PFSK-1 (cell line): ENCODE data around the gene TP53BP2.

Experiments used
- POLR2AphosphoS5 ChIP-seq: IDR thresholded peaks from 2 replicates; pipeline ENCODE4 v1.6.1; 2012; ENCODE audit warnings: low read depth, mild to moderate bottlenecking, control low read depth, low read length, moderate library complexity
- TAF1 ChIP-seq: IDR thresholded peaks from 2 replicates; pipeline ENCODE4 v1.6.1; 2012; ENCODE audit warnings: low read length, control low read depth, borderline replicate concordance; ENCODE audit not compliant: insufficient read depth
- TF ChIP-seq, protein P1 (sequence below), 2 experiments: IDR thresholded peaks; 2 replicates each; pipeline versions ENCODE4 v1.6.1 to v1.8.0; 2011 to 2012; ENCODE audit warnings: low read depth in 2 of 2, low read length in 2 of 2, control low read depth in 1 of 2, inconsistent platforms in 1 of 2, mild to moderate bottlenecking in 1 of 2, moderate library complexity in 1 of 2; ENCODE audit not compliant: insufficient read depth in 1 of 2

- TF ChIP-seq POLR2AphosphoS5 = no peak
- TF ChIP-seq, protein P1, sequence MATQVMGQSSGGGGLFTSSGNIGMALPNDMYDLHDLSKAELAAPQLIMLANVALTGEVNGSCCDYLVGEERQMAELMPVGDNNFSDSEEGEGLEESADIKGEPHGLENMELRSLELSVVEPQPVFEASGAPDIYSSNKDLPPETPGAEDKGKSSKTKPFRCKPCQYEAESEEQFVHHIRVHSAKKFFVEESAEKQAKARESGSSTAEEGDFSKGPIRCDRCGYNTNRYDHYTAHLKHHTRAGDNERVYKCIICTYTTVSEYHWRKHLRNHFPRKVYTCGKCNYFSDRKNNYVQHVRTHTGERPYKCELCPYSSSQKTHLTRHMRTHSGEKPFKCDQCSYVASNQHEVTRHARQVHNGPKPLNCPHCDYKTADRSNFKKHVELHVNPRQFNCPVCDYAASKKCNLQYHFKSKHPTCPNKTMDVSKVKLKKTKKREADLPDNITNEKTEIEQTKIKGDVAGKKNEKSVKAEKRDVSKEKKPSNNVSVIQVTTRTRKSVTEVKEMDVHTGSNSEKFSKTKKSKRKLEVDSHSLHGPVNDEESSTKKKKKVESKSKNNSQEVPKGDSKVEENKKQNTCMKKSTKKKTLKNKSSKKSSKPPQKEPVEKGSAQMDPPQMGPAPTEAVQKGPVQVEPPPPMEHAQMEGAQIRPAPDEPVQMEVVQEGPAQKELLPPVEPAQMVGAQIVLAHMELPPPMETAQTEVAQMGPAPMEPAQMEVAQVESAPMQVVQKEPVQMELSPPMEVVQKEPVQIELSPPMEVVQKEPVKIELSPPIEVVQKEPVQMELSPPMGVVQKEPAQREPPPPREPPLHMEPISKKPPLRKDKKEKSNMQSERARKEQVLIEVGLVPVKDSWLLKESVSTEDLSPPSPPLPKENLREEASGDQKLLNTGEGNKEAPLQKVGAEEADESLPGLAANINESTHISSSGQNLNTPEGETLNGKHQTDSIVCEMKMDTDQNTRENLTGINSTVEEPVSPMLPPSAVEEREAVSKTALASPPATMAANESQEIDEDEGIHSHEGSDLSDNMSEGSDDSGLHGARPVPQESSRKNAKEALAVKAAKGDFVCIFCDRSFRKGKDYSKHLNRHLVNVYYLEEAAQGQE (IDR thresholded peaks at IDR 0.05; ENCODE audit: insufficient read depth in 1 of 2, low read depth in 2 of 2, low read length in 2 of 2) = no peak
- TF ChIP-seq TAF1 = no peak
Measured at GRCh38 chr1:223754681-223755431, 90.9 kb downstream of the TP53BP2 start.
